Activated T-helper 1 cell treated with anti-CD3 and anti-CD28 coated beads, Interleukin-2, amount 50 U/mL, for 16 hours (primary cell): ENCODE results near the gene BRINP1.

Source experiments
- DNase-seq, 2 donors: peaks; one replicate each; pipeline ENCODE4 v3.0.0-alpha.2; 2020; ENCODE audit warnings: low read depth in 1 of 2, low spot score in 1 of 2

Gene BRINP1

DNA sequence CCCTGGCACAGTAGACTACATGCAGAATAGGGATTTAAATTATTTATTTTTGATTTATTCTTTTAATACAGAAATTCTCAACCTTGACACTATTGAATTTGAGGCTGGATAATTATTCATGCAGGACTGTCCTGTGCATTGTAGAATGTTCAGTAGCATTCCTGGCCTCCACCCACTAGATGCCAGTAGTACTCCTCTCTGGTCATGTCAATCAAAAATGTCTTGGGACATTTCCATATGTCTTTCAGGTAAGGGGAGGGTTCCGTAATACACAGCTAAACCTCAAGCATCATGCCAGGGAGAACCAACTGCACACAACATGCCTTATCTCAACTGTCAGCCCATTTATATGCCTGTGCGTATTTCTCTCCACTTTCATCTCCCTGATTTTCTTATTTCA is 231.8 kb downstream of the BRINP1 start:
- DNase-seq, result no peak

DNA sequence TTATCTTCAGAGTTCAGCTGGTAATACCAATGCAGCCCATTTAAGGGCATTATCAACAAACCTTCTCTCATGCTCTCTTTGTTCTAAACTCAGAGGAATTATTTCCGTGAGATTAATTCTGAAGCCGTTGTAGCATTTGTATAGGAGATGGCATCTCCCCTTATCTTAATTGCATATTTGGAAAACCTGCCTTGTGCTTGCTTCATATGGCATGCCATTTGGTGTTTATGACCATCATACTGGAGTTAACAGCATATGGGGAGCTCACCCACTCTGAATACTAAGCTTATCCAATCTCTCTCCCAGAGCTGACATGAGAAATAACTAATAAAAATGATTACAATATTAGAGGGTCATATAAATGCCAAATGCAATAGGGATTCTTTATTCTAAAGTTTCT is 243.2 kb downstream of the BRINP1 start:
- no peak for DNase-seq

DNA sequence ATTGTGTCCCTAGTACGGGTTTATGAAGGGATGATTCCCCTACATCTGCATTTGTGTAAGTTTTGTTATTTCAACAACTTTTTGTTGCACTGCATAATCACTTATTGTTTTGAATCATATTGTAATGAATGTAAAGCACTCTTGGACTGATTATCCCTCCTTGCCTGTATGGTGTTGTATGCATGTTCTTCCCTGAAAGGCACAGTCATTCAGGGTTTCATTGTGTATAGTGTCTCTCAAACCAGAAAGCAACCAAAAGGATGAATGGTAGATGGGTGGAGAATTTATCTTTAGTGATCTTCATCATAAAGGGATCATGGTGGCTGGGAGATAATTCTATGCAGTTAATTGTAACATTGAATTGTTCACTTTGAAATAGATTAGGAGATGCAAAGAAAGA is 247.3 kb downstream of the BRINP1 start:
- no peak for DNase-seq

DNA sequence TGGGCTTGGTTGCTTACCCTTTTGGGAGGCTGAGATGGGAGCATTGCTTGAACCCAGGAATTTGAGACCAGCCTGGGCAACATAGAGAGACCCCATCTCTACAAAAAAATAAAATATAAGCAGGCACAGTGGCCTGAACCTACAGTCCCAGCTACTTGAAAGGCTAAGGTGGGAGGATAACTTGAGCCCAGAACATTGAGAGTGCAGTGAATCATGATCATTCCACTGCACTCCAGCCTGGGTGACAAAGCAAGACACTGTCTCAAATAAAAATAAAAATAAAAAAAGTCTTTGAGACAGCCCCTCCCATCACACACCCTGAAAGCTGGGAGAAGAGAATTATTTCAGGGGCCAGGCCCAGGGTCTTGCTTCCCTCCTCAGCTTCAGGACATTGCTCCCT is 251.8 kb downstream of the BRINP1 start:
- DNase-seq, result no peak
